Stimulated activated CD8-positive, alpha-beta memory T cell treated with anti-CD3 and anti-CD28 coated beads, Interleukin-7, amount 100 ng/mL, for 1 hour (primary cell): ENCODE results near the gene MPV17L2.

Source experiments
- DNase-seq, 2 donors: peaks; one replicate each; pipeline ENCODE4 v3.0.0-alpha.2; 2020; ENCODE audit warnings: low read depth in 2 of 2

Gene MPV17L2

GRCh38 chr19:18218159-18218558 is 25.1 kb downstream of the MPV17L2 start:
- DNase-seq = no peak

- DNase-seq = no peak
Observed at GRCh38 chr19:18218600-18218999, 25.6 kb downstream of the MPV17L2 start.

- no peak for DNase-seq
Observed at GRCh38 chr19:18219911-18220631, 27.1 kb downstream of the MPV17L2 start.

GRCh38 chr19:18220632-18221275 is 27.7 kb downstream of the MPV17L2 start:
- no peak for DNase-seq

GRCh38 chr19:18221815-18222725 is 29.1 kb downstream of the MPV17L2 start:
- DNase-seq = no peak

- no peak for DNase-seq
Observed at GRCh38 chr19:18223860-18224524, 31.0 kb downstream of the MPV17L2 start.

GRCh38 chr19:18224525-18225354 is 31.7 kb downstream of the MPV17L2 start:
- peak; percentile 49 to 61 for DNase-seq

GRCh38 chr19:18225355-18225701 is 32.3 kb downstream of the MPV17L2 start:
- no peak for DNase-seq

- DNase-seq = no peak
Observed at GRCh38 chr19:18225702-18226468, 32.9 kb downstream of the MPV17L2 start, which contains the start of gene PDE4C. Gene PDE4C (minus strand): TSS chr19:18226438. CDS start chr19:18226415, 23 bp downstream.

- DNase-seq = no peak
Observed at GRCh38 chr19:18226956-18227780, 34.1 kb downstream of the MPV17L2 start.

- no peak for DNase-seq
Observed at GRCh38 chr19:18227781-18228271, 34.8 kb downstream of the MPV17L2 start.

- no peak for DNase-seq
Observed at GRCh38 chr19:18229474-18229873, 36.5 kb downstream of the MPV17L2 start.

- DNase-seq = no peak
Observed at GRCh38 chr19:18229915-18230314, 36.9 kb downstream of the MPV17L2 start.

GRCh38 chr19:18230941-18231734 is 38.1 kb downstream of the MPV17L2 start:
- DNase-seq = no peak

- no peak for DNase-seq
Observed at GRCh38 chr19:18231775-18232174, 38.8 kb downstream of the MPV17L2 start.

GRCh38 chr19:18232540-18233223 is 39.7 kb downstream of the MPV17L2 start:
- DNase-seq = no peak

GRCh38 chr19:18233224-18233825 is 40.3 kb downstream of the MPV17L2 start:
- peak in 1 of 2 donors; percentile 24 for DNase-seq
